ENCODE data around the gene RAB1A.

RAB1A gene

DNA sequence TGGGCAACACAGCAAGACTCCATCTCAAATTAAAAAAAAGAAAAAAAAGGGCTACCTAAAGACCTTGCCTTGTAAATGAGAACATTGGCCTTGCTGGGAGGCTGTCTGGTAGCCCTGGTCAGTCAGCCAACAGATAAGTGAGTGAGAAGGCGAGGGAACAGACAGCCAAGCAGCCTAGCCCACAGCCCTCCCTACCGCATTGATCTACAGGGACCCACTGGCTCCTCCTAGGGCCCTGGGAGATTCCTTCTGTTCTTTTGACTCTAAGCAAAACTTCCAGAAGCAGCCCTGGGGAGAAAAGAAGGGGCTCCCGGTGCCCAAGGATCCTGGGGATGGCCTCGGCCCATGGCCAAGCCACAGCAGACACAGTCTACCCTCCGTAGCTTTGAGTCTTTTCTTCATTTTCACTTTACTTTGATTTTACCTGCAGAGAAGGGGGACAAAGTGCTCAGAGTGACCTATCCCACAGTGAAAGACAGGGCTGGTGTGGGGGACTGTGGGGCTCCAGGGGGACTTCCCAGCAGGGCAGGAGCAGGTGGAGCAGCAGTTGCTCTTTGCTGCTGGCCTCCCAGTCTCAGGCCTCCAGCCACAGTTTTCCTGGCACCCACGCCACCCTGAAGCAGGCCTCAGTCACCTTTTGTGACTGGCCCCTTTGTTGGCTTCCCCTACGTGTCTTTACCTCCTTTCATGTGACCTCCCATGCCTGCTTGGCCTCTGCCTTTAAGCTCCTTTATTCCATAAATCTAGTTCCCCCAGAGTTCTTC, 68.6 kb downstream of the RAB1A start:
- H3K36me3 ChIP-seq (replicated peaks; ENCODE audit: low read depth, low read length) = peaks cover 9% of the 10 kb centered on the region
- H3K4me3 ChIP-seq (ENCODE audit: low read length) = no peak overlapping the region
- no peak overlapping the region for H3K4me2 ChIP-seq (ENCODE audit: low read length)
- H3K9me3 ChIP-seq (ENCODE audit: insufficient read depth, low read length) = no peaks in the 10 kb centered on the region
- H3K27me3 ChIP-seq (ENCODE audit: low read depth, low read length) = no peaks in the 10 kb centered on the region
- H3K9ac ChIP-seq (ENCODE audit: low read length) = no peak overlapping the region
- peaks cover 27% of the 10 kb centered on the region for H3K79me2 ChIP-seq (ENCODE audit: low read length)
- peaks cover 33% of the 10 kb centered on the region for H3K4me1 ChIP-seq (ENCODE audit: low read length)
- peaks cover 39% of the 10 kb centered on the region for H4K20me1 ChIP-seq (ENCODE audit: insufficient read depth, low read length)
- H3K27ac ChIP-seq (ENCODE audit: low read length) = no peak overlapping the region
- no peak overlapping the region for H2AFZ ChIP-seq (ENCODE audit: low read depth, low read length)
- TF ChIP-seq, protein P1, sequence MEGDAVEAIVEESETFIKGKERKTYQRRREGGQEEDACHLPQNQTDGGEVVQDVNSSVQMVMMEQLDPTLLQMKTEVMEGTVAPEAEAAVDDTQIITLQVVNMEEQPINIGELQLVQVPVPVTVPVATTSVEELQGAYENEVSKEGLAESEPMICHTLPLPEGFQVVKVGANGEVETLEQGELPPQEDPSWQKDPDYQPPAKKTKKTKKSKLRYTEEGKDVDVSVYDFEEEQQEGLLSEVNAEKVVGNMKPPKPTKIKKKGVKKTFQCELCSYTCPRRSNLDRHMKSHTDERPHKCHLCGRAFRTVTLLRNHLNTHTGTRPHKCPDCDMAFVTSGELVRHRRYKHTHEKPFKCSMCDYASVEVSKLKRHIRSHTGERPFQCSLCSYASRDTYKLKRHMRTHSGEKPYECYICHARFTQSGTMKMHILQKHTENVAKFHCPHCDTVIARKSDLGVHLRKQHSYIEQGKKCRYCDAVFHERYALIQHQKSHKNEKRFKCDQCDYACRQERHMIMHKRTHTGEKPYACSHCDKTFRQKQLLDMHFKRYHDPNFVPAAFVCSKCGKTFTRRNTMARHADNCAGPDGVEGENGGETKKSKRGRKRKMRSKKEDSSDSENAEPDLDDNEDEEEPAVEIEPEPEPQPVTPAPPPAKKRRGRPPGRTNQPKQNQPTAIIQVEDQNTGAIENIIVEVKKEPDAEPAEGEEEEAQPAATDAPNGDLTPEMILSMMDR (IDR thresholded peaks at IDR 0.05; ENCODE audit: low read depth, low read length) = no peak
- no peak for TF ChIP-seq EZH2phosphoT487 (IDR thresholded peaks at IDR 0.05; ENCODE audit: low read depth)

- no peak overlapping the region for H3K9ac ChIP-seq (ENCODE audit: low read length)
- H2AFZ ChIP-seq (ENCODE audit: low read depth, low read length) = no peak overlapping the region
- H3K4me1 ChIP-seq (ENCODE audit: low read length) = peaks cover 32% of the 10 kb centered on the region
- no peaks in the 10 kb centered on the region for H3K9me3 ChIP-seq (ENCODE audit: insufficient read depth, low read length)
- H3K4me2 ChIP-seq (ENCODE audit: low read length) = no peak overlapping the region
- H3K4me3 ChIP-seq (ENCODE audit: low read length) = no peak overlapping the region
- H3K79me2 ChIP-seq (ENCODE audit: low read length) = peaks cover 23% of the 10 kb centered on the region
- H3K27ac ChIP-seq (ENCODE audit: low read length) = no peak overlapping the region
- peaks cover 7% of the 10 kb centered on the region for H3K36me3 ChIP-seq (replicated peaks; ENCODE audit: low read depth, low read length)
- H4K20me1 ChIP-seq (ENCODE audit: insufficient read depth, low read length) = peaks cover 34% of the 10 kb centered on the region
- TF ChIP-seq, protein P1 (IDR thresholded peaks at IDR 0.05; ENCODE audit: low read depth, low read length) = no peak
- TF ChIP-seq EZH2phosphoT487 (IDR thresholded peaks at IDR 0.05; ENCODE audit: low read depth) = no peak
- no peaks in the 10 kb centered on the region for H3K27me3 ChIP-seq (ENCODE audit: low read depth, low read length)
These were observed 70.8 kb downstream of the RAB1A start for GRCh38 chr2:65059071-65059470.

- peaks cover 7% of the 10 kb centered on the region for H3K36me3 ChIP-seq (replicated peaks; ENCODE audit: low read depth, low read length)
- H3K4me3 ChIP-seq (ENCODE audit: low read length) = peak overlapping the region; percentile 89
- H3K9me3 ChIP-seq (ENCODE audit: insufficient read depth, low read length) = no peaks in the 10 kb centered on the region
- H2AFZ ChIP-seq (ENCODE audit: low read depth, low read length) = no peak overlapping the region
- H3K9ac ChIP-seq (ENCODE audit: low read length) = peak overlapping the region; percentile 71
- peaks cover 24% of the 10 kb centered on the region; the same call in 1 of the 2 replicates for H4K20me1 ChIP-seq (ENCODE audit: insufficient read depth, low read length)
- TF ChIP-seq EZH2phosphoT487 (IDR thresholded peaks at IDR 0.05; ENCODE audit: low read depth) = no peak
- TF ChIP-seq, protein P1 (IDR thresholded peaks at IDR 0.05; ENCODE audit: low read depth, low read length) = no peak
- H3K79me2 ChIP-seq (ENCODE audit: low read length) = peaks cover 20% of the 10 kb centered on the region
- H3K27ac ChIP-seq (ENCODE audit: low read length) = no peak overlapping the region
- peaks cover 47% of the 10 kb centered on the region for H3K4me1 ChIP-seq (ENCODE audit: low read length)
- H3K27me3 ChIP-seq (ENCODE audit: low read depth, low read length) = no peaks in the 10 kb centered on the region
- peak overlapping the region; percentile 97 for H3K4me2 ChIP-seq (ENCODE audit: low read length)
These were observed 72.4 kb downstream of the RAB1A start for GRCh38 chr2:65057391-65058052.

DNA sequence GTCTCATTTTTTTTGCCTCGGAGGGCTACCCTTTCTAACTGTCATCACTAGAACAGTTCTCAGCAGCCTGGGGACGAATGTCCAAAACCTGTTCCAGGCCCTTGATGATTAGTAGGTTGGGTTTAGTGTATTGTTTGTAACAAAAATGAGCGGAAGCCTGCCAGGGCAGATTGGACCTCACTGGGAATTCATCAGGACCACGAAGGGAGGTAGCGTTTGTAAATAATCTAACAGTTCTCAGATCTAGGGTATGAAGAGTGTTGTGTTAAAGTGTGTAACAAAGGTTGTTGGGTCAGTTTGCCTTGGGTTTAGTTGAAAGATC, 72.9 kb downstream of the RAB1A start:
- peaks cover 20% of the 10 kb centered on the region for H3K79me2 ChIP-seq (ENCODE audit: low read length)
- TF ChIP-seq, protein P1 (IDR thresholded peaks at IDR 0.05; ENCODE audit: low read depth, low read length) = no peak
- no peak for TF ChIP-seq EZH2phosphoT487 (IDR thresholded peaks at IDR 0.05; ENCODE audit: low read depth)
- H3K36me3 ChIP-seq (replicated peaks; ENCODE audit: low read depth, low read length) = peaks cover 7% of the 10 kb centered on the region
- no peak overlapping the region for H2AFZ ChIP-seq (ENCODE audit: low read depth, low read length)
- no peak overlapping the region for H3K27ac ChIP-seq (ENCODE audit: low read length)
- no peaks in the 10 kb centered on the region for H3K9me3 ChIP-seq (ENCODE audit: insufficient read depth, low read length)
- peak overlapping the region; percentile 71 for H3K9ac ChIP-seq (ENCODE audit: low read length)
- H3K4me2 ChIP-seq (ENCODE audit: low read length) = peak overlapping the region; percentile 97
- H4K20me1 ChIP-seq (ENCODE audit: insufficient read depth, low read length) = peaks cover 24% of the 10 kb centered on the region; the same call in 1 of the 2 replicates
- peak overlapping the region; percentile 89 for H3K4me3 ChIP-seq (ENCODE audit: low read length)
- no peaks in the 10 kb centered on the region for H3K27me3 ChIP-seq (ENCODE audit: low read depth, low read length)
- H3K4me1 ChIP-seq (ENCODE audit: low read length) = peaks cover 50% of the 10 kb centered on the region
